CD1c-positive myeloid dendritic cell (primary cell): ENCODE data around the gene HOXD3.

Experiments used
- DNase-seq: peaks from one replicate; pipeline ENCODE4 v3.0.0-alpha.2; 2016; ENCODE audit errors: extremely low spot score

HOXD3 gene

GRCh38 chr2:176212276-176212675, 55.2 kb downstream of the HOXD3 start:
- DNase-seq, result no peak

- no peak for DNase-seq
Observed at GRCh38 chr2:176213406-176213805, 56.3 kb downstream of the HOXD3 start.
